ENCODE data around the gene ADCY9.

ADCY9 gene

DNA sequence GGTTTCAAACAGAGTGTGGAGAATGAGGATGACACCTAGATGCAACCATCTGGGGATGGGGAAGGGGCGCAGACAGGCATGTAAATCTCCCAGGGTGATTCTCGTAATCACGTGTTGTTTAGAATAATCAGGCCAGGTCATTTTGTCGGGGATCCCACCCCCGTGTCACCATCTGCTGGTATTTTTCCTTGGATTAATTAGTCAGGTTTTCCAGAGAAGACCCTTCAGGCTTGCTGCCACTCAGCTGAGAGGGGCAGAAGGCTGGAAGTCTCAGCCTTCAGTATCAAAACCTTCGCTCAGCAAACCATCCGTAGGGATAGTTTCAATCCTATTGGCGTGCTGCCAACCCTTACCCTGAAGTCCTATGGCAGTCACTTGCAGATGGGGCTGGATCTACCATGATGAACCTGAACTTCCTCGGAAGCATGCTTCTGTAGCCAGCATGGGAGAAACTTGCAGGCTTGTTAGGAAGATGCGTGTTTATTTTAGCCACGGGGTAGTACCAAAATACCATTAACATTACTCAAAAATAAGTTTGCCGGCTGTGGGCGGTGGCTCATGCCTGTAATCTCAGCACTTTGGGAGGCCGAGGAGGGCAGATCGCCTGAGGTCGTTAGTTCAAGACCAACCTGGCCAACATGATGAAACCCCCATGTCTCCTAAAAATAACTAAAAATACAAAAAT is 7.5 kb upstream of the ADCY9 start:
- no peak for DNase-seq

DNA sequence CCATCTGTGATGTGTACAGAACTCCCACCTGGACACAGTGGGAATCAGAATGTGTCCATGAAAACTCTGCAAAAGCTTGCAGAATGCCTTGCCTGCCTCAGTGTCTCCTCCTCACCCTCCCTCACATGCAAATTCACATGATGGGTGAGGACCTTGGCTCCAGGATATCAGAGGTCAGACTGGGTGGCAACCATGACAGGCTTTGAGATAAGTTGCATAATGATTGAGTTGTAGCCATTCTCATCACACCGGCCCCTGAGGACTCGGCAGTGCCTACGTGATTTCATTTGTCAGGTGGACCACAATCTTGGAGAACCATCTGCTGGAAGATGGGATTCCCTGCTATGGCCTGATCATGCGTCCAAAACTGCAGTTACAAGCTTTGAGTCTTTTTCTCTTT is 3.9 kb upstream of the ADCY9 start:
- no peak for DNase-seq

DNA sequence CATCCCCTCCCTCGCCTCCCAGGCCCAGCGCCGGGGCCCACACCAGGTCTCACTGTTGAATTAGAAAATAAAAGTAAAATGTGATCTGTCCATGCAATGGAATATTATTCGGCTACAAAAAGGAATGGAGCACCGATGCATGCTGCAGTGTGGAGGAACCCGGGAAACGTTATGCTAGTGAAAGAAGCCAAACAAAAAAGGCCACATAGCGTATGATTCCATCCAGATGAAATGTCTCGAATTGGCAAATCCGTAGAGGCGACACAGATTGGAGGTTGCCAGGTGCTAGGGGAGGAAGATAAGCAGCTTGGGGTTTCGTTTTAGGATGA is 972 bp upstream of the ADCY9 start:
- no peak for DNase-seq

DNA sequence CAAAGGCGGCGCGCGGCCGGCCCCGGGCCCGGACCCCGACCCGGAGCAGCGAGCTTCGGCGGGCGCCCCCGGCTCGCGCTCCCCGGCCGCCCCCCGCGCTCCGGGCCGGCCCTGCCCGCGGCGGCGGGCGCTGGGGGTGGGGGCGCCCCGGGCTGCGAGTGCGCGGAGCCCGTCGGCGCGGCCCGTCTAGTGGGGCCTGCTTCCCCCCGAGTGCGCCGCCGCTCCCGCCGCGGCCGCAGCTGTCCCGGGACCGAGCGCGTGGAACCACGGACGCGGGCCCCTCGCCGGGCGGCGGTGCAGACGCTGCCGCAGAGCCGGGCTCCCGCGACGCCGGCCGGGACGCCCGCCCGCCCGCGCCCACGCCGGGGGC is 308 bp downstream of the ADCY9 start:
- DNase-seq: no peak

DNA sequence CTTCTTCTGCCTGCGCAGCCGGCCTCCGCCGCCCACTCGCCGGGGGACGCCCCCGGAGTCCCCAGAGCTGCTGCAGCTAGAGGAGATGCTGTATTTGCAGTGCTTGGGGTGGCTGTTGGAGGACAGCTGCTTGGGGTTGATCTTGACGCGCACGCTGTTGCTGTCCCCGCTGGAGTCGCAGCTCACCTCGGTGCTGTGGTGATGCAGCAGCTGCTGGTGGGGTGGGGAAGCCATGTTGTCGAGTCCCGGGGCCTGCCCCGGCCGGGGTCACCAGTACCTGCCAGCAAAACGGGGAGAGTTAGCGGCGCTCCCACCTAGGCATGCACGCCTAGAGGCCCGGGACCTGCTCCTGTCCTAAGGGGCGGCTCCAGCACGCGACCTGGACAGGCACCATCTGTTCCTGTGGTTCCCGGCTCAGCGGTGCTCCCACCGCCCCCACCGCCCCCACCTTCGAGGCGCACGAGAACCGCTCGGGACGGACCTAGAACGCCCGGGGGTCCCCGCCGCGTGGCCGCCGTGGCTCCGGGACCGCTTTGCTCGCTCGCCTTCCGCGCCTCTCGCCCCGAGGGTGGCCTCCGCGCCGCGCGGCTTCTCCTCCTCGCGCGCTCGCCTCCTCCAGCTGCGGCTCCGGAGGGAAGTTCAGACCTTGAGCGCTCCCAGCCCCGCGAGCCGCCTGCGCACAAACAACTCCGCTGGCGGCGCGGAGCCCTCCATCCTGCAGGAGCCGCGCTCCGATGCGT is 863 bp downstream of the ADCY9 start:
- peak in 20 of 51 donors; percentile 5 to 46 (median 26) for DNase-seq

DNA sequence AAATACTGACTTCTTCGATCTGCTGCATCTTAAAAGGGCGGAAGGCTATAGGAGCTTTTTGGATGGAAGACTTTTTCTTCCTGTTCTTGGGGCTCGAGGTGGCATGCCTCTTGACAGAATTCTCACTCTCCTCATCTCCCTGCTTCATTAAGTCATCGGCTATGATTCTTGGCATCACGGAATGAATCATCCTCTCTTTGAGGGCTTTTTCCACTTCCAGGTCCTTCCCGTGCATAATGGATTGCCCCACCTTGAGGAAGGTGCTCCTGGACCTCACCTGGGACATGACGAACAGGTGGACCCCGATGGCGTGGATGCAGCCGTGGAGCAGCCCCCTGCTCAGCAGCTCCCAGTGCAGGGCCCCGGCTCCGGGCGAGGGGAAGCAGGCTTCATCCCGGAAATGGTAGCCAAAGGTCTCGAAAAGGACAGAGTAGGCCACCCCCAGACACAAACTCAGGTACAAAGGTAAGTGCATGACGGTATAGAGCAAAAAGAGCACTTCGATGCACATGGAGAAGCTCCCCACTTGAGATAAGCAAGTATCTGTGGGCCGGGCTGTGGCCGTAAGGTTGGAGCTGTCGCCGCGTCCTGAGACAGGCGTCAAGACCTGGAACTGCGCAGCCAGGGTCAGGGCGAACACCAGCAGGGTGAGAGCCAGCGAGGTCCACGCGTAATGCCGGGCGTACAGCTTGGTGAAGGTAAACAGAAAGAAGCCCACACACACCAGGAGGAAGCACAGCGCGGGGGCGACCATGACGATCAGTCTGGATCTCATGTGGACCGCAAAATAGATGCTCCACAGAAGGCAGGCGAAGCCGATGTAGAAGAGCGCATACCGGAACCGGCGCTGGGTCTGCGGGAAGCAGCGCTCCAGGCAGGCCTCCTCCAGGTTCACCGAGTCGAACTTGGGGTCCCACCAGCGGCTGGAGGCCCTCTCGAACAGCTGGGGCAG is 1.7 kb downstream of the ADCY9 start:
- DNase-seq: peak in 2 of 51 donors; percentile 15 to 28

DNA sequence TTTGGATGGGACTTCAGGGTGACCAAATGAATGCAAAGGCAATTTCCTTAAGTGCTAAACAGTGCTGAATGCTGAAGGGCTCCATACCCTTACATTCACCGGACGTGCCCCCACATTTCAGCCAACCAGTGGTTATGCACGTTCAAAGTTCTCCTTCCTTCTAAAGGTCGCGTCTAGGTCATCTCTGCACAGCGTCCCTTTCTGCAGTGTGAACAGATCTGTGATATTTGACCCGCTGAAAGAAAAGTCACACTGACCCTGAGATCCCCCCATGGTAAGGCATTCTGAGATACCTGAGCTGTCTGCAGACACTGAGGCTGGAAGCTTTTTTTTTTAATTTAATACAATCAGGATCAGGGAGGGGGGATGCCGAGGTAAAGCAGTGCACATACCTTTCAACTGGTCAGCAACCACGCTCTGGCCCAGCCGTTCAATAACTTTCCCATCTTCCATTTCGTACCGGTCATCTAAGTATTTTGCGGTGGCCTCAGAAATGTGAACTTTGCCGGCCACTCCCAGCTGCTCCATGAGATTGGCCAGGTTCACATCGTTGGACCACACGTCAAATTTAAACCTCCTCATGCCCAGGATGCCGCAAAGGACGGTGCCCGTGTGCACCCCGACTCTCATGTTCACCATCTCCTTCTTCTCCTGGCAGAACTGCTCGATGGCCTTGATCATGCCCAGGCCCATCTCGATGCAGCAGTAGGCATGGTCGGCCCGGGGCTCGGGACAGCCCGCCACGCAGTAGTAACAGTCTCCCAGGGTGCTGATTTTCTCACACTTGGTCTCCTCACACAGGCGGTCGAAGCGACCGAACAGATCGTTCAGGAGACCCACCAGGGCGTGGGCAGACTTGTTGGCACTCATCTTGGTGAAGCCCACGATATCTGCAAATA is 2.6 kb downstream of the ADCY9 start:
- no peak for DNase-seq

DNA sequence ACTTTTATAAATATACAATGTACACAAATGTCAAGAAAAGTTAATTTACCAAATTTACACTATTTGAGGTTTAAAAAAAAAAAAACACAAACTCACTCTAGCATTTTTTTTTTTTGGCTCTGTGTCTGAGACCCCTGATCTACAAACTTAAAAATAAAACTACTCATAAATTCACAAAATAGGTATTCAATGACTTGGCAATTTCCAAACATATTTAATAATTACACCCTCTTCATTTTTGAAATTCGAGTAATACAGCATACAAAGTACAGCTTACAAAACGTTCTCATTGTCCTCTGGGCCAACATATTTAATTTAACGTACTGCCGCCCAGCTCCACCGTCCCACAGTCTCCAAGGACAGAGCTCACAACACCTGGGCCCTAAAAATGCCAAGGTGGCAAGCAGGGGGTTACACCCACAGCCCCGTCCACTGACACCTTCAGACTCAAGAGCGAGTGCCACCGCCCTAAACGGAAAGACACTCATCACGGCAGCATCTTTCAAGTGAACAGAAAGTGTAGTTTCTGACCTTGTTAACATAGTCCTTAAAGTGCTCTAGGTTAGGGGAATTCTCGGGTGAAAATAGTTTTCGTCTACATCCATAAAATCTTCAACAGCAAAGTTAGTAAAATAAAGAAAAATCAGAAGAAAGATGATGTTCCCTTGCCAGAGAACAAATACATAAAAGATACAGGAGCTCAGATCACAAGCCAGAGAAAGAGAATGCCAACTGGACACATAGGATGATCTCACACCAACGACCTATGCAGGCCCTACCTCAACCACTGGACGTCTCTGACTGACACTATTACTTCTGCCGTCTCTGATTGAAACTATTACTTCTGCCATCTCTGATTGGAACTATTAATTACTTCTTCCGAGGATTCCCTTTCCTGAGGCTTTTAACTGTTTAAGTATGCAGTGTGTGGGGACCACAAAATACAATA is 4.2 kb downstream of the ADCY9 start:
- no peak for DNase-seq

DNA sequence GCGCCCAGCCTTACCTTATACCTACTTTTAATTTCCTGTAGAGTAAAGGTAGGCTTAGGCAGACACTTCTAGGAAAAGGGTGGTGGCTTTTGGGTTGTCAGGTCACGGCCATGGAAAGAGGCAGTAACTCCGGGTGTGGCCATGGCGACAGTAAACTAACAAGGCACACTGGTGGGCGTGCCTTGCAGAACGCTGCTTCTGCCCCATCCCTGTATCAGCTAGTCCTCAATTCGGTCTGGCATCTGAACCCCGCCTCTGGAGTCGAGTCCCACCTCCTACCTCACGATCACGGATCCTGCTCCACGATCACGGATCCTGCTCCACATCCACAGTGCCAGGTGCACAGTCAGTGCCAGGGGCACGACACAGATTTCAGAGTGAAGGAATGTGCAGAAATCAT is 5.6 kb downstream of the ADCY9 start:
- DNase-seq: no peak

DNA sequence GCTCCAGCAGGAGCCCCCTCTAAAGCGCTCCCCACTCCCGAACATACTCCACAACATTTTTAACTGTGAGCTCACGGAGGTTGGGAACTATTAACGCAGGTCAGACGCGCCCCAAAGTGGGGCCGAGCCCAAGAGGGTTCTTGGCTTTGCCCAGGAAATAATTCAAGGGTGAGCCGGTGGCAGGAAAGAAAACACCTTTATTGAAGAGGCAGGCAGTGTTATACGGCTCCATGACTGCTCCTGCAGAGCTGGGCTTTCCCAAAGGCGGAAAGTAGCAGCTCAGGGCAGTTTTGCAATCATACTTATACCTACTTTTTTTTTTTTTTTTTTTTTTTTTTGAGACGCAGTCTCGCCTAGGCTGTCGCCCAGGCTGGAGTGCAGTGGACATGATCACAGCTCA is 6.2 kb downstream of the ADCY9 start:
- DNase-seq: no peak

DNA sequence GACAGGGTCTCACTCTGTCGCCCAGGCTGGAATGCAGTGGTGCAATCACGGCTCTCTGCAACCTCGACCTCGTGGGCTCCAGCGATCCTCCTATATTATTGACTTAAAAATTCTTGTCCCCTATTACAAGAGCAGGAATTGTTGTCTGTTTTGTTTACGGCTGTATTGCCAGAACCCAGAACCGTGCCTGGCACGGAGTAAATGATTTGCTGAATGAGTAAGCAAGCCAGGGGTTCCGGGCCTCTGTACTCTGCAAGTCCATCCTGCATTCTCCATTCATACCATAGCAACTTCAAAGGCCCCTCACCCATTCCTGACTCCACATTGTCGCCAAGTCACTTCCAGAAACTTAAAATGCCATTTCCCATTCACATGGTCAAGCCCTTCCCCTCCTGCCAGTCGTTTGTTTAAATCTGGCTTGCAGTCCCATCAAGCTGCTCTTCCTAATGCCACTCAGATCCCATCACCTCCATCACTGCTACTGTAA is 6.9 kb downstream of the ADCY9 start:
- DNase-seq: peak in 4 of 51 donors; percentile 7 to 19 (median 12)

DNA sequence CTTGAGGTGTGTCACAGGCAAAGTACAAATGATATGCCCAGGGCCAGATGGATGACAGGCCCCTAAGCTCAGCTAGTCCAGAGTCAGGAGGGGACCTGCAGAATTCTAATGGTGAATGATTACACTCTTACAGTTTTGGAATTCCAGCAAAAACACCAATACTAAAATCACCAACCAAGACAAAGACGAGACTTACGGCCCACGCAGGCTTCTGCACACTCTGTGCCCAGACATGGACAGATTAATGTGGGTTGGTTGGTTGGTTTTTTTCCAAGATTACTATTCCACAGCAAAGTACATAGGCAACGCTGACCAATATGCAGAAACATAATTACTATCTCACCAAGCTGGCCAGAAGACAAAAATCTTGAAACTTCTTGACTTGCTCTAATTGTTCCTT is 9.7 kb downstream of the ADCY9 start:
- DNase-seq: no peak

DNA sequence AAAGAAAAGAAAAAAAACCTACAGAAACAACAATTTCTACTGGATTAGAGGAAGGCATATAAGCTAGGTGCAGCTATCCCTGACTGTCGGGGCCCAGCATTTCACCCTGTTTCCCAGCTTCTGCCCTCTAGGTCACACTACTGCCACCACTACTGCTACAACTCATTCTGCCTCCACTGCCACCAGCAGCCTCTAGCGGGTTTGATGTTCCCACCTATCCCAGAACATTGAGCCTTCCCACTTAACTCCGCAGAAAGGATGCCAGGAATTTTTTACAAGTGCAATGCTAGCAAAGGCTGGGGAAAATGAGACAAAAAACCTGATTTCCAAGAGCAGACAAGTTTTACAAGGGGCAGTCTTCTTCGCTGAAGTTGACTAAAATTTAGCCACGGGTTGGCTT is 10.4 kb downstream of the ADCY9 start:
- DNase-seq: no peak

DNA sequence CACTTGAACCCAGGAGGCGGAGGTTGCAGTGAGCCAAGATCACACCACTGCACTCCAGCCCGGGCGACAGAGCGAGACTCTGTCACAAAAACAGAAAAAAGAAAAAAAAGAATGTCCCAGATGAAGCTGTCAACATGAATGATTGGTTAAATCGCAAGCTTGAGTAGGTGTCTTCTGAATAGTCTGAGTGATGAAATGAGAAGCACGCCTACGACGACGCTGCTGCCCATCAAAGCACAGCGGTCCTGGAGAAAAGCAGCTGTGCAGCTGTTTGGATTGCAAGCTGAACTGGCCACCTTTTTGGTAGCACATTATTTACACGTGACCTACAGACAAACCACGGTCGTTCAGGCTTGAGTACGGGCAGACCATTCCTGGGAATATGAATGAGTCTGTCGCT is 12.5 kb downstream of the ADCY9 start:
- DNase-seq: no peak

DNA sequence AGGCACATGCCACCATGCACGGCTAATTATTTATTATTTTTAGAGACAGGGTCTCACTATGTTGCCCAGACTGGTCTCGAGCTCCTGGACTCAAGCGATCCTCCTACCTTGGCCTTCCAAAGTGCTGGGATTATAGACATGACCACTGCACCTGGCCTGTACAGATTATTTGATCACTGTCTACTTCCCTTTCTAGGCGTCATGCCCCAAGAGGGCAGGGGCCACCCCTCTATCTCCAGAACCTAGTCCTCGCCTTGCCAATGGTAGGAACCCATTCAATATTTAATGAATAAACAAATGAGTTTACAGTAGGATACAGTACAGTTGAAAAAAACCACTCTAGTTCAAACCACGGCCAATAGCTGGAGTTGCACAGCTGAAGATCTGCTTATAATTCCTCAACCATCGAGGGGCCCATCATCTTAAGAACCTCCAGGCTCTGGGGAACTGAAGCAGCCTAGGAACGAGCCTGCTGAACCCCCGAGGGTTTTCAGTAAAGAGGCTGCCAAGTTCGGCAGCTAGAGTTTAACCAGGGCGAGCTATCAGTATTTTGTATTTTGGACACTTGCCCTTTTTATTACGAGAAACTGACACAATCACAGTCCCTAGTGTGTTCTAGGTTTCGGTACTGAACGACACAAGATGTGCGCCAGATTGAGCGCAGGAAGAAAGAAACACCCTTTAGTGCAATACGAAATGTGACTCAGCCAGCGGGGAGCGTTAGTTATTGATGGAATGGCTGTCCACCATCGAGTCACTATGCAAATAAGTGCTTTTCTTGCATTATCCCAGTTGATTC is 14.6 kb downstream of the ADCY9 start:
- DNase-seq: no peak

DNA sequence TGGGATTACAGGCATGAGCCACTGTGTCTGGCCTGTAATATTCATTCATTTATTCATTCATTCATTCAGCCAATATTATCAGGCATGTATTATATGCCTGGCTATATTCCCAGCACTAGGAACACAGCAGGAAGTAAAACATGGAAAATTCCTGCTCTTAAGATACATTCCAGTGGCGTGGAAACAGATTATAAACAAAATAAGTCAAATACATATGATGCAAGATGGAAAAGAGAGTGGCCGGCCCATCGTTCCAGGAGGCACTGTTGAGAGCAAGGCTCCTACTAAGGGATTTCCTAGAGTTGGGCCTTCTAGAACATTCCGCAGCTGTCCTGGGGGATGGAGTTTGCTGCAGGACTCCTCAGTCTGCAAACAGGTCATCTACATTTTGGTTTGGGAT is 17.7 kb downstream of the ADCY9 start:
- no peak for DNase-seq

DNA sequence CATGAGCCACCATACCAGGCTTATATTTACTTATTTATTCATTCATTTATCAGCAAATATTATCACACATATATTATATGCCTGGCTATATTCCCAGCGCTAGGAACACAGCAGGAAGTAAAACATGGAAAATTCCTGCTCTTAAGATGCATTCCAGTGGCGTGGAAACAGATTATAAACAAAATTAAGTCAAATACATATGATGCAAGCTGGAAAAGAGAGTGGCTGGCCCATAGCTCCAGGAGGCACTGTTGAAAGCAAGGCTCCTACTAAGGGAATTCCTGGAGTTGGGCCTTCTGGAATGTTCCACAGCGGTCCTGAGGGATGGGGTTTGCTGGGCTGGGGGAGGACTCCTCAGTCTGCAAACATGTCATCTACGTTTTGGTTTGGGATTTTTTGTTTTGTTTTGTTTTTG is 18.4 kb downstream of the ADCY9 start:
- DNase-seq: no peak

DNA sequence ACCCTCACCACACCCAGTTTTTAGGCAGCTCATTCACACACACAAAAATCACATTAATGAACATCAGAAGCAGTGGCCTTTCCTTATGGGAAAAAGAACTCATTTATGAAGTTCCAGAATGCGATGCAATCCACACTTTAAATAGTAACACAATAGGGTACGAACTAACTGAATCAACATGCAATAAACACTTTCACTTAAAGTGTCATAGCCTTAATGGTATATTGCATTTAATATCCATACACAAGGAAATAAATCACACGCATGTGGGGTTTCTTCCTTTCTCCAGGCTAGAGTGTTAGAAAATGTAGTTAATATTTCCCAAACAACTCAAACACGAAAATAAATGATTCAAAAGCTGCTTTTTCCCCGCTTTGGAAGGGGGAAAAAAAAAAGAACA is 19.7 kb downstream of the ADCY9 start:
- no peak for DNase-seq

DNA sequence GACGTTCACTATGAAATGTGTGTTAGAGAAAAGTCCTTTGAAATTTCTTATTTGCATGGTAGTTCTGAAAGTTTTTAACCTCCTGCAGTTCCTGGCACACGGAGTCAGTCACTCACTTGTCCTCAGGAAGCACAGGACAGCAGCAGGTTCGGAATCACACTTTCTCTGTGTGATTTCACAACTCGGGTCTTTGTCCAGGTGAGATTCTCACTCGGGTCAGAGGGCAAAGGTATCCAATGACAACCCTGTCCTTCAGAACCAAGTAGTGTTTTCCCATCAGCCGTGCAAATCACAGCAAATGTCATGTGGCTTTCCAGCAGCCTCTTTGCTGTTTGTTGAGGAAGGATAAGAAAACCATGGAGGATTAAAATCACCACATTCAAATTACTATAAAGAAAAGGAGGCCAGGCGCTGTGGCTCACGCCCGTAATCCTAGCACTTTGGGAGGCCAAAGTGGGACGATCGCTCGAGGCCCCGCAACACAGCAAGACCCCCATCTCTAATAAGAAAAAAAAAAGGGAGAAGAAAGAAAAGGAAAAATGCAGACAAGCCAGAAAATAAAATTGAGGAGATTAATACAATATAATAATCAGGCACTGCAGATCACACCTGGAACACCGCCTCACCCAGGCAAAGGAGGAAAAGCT is 22.0 kb downstream of the ADCY9 start:
- no peak for DNase-seq

Measured in hypothalamus (tissue), 51 donors.